G401.6 (cell line): Measurements from ENCODE around the gene SYMPK.

Experiments
- FAIRE-seq: peaks from 2 replicates; lab custom pipeline; 2012; peaks lifted over from hg19 to GRCh38; lab: Jason Lieb, UNC

The SYMPK gene

DNA sequence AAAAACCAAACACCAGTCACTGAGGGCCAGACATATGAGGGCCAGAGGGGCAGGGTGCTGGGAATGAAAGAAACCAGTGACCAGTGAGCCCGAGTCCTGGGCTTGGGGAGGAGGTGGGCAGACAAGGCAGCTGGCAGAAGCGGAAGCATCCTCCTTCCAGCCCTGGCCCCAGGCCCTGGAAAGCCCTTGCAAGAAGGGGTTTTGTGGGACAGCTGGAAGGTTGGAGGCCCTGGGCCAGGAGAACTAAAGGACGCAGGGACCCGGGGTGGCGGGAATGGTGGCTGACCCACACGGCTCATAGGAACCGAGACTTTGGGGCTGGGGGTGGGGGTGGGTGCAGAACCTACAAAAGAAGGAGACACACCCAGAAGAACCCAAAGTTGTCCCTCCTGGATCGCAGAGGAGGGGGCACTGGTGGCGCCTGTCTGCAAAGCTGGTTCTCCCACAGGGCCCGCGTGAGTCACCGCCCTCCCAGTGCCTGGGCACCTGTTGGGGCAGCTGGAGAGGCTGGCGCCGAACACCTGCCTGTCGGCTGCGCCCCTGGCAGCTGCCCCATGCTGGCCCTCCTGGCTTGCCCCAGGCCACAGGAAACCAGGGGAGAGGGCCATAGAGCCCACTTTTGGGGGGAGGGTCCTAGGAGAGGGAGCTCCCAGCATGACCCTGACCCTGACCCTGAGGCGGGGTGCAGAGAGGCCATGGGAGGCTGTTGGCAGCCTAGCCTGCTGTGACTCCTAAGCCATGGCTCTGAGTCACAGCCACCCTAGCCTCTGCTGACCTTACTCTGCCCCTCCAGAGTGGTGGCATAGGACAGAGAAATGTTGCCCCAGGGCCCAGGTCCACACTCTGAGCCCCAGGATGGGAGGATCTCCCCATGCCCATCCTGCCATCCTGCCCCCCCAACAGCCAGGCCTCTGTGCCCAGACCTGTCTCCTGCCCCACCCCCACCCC lies 81.5 kb downstream of the SYMPK start:
- FAIRE-seq: no peak

DNA sequence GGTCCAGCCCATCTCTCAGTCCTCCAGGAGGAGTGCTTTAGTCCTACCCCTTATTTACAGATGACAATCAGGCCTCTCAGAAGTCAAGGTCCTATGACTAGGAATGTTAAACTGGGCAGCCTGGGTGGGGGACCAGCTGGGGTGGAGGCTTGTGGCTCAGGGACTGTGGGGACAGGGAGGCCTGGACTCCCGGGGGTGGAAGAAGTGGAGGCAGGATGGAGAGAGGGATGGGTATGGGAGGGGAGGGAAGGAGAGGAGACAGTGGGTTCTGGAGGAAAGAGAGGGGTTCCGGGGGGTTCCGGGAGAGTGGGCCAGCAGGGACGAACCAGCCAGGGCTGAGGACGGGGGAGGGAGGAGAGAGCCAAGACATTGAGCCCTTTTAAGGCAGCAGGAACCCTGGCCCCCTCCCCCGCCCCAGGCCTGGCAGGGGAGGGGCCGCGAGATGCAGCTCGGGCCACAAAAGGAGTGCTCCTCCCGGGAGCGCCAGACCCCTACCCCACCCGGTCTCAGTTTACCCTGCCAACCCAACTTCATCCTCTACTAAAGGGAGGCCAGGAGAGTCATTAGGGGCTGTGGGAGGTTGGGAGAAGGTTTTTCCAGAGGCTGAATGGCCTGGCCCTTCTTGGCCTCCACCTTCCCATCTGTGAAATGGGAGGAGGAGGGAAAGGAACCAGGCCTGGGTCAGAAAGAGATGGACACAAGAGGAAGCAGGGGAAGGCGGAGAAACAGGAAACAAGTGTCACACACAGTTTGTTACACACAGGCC lies 82.3 kb downstream of the SYMPK start:
- FAIRE-seq: no peak

DNA sequence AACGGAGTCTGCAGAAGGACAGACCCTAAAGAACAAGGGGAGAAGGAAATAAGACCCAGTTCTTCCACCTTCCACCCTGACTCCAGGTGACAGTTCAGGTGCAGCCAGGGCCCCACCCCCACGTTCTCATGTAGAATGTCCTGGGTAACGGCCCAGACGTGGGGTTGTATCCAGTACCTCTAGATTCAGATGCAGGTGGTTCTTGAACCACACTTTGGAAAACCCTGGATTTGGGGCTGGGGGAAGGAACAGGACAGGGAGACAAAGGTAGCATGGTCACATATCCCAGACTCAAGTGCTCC lies 82.8 kb downstream of the SYMPK start:
- FAIRE-seq: no peak

DNA sequence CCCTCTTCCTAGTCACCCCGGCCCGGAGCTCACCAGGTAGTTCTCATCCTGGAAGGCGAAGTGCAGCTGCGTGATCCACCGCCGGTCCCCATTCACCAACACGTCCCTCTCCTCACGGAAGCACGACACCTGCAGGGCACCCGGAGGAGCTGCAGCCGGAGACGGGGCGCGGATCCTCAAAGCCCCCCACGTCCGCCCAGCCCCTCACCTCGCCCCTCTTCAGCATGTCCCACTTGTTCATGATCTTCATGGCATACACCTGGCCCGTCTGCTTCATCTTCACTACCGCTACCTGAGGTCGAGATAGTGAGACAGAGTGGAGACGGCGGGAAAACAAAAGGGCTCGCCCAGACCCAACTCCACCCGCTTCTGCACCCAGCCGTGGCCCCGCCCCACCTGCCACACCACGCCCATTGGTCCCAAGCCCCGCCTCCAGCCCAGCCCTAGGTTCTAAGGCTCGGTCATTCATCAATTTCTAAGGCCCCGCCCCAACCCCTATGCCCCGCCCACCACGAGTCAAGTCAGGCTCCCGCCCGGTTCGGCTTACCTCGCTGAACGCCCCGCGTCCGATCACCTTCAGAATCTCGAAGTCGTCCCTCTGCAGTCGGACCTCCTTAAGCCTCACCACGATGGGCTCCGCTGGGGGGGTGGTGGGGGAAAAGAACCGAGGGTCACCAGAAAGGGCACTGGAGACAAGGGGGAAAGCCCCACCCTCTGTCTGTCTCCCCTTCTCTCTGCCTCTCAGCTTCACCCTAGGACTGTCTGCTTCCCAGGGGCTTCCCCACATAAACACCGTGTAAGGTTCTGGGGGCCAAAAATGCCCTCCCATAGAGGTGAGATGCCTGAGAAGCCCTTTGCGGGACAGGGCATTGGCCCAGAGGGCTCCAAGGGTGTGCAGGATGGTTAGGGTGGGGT lies 83.5 kb downstream of the SYMPK start:
- peak; percentile 88 for FAIRE-seq

DNA sequence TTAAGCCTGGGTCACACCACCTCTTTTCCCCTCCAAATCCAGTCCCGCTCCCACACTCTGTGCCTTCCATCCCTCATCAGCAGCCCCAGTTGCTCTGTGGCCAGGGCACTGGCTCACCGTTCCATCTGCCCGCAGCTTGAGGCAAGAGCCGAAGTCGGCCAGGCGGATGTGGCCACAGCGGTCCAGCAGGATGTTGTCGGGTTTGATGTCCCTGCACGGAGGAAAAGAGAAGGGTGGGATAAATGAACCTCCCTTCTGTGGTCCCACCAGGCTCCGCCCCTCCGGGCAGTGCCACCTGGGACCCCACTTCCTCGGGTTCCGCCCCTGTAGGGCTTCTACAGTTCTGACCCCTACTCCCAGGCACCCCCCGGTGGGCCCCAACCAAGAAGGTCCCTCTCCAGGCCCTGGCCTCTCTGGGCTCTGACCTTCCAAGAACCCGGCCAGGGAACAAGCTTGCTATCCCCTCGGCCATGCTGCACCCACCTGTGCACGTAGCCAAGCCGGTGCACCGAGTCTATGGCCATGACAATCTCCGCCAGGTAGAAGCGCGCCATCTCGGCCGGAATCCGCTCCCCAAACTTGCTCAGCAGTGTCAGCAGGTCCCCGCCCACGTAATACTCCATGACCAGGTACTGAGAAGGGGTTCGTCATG lies 84.8 kb downstream of the SYMPK start:
- FAIRE-seq: no peak

DNA sequence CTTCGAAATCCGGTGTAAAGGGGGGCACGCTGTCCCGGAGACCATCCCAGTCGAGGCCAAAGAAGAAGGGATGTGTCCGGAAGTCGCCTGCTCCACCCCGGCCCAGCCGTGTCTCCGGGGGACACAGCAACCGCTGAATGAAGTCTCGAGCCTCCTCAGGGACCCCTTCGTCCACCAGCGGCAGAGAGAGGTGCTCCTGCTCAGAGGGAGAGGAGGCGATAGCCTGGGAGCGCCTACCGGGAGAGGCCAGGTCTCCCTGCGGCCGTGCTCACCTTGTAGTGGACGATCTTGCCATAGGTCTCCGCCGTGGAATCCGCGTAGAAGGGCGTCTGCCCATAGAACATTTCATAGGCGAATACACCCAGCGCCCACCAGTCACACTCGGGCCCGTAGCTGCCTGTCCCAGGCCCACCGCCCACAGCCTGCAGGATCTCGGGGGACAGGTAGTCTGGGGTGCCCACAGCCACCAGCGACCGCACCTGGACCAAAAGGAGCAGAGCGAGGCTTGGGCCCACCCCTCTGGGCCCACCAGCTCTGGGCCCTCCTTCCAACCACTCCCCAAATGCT lies 85.5 kb downstream of the SYMPK start:
- FAIRE-seq: no peak

DNA sequence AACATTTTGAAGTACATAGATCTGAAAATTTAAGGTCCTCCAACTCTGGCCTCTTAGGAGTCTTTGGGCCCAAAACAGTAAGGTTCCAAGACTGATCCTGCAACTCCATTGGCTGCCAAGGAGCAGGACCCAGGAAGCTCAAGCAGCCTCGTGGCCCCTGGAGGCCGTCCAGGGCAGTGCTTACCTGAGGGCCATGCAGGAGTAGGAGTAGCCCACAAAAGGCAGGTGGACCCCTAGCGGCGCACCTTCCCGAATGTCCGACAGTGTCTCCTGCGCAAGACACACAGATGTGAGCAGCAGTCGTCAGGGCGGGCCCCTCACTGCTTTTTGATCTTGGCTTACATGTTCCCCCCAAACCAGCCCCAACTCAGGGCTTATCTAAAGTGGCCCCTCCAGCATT lies 88.2 kb downstream of the SYMPK start:
- no peak for FAIRE-seq

DNA sequence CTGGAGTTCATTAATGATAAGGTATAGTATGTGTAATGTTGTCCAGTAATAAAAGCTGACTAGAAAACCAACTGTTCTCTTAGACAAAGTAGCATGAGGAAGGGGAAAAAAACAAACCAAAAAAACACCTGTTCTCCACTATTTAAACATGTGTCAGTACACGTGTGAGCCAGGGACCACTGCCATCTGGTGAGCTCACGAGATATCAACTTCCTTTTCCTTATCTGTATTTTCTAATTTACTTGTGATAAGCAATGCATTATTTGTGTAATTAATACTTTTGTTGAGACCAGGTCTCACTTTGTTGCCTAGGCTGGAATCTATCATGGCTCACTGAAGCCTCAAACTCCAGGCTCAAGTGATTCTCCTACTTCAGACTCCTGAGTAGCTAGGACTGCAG lies 89.6 kb downstream of the SYMPK start:
- no peak for FAIRE-seq

DNA sequence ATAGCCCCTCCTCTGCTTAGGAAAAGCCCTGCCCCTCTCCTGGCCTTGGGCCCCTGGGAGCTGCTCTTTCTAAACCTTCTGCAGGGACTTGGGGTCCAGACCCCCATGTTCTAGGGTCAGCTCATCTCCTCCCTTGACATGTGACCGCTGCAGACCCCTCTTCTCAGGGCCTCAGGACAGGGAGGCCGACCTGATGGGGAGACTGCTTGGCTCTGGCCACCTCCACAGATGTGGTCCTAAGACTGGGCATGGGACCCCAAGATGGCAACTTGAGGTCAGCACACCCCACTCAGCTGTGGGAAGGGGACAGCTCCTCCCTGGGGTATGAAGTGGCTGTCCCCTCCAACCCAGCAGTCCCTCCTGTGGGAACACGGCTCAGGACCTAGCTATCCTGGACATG lies 90.0 kb downstream of the SYMPK start:
- no peak for FAIRE-seq

DNA sequence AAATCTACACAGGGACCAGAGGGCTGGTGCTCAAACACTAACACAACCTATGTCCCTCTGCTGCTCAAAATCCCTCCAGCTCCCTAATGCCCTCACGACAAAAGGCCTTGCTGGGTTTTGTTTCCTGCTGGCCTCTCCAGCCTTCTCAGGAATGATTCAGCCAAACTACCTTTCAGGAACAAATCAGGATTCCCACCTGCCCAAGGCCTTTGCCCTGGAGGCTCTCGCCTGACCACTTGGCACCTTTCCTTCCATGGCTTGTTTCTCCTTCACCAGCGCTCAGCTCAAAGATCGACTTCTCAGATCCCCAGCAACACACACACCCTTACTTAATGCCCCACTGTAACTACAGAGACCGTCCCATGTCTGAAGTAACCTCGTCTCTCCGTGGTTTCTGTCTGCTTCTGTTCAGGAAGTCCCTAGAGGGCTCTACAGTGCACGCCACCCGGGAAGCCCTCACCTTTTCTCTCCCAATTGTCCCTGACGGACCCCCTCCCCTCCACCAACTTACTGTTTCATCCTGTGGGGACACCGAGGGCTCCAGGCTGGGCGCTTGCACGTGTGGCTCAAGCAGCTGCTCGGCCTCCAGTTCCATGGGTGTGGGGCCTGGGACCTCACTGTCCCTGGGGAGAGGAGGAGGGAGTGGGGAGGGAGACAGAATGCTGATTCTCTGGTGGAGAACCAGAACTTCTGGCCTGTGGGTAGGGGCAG lies 90.7 kb downstream of the SYMPK start:
- FAIRE-seq: no peak

DNA sequence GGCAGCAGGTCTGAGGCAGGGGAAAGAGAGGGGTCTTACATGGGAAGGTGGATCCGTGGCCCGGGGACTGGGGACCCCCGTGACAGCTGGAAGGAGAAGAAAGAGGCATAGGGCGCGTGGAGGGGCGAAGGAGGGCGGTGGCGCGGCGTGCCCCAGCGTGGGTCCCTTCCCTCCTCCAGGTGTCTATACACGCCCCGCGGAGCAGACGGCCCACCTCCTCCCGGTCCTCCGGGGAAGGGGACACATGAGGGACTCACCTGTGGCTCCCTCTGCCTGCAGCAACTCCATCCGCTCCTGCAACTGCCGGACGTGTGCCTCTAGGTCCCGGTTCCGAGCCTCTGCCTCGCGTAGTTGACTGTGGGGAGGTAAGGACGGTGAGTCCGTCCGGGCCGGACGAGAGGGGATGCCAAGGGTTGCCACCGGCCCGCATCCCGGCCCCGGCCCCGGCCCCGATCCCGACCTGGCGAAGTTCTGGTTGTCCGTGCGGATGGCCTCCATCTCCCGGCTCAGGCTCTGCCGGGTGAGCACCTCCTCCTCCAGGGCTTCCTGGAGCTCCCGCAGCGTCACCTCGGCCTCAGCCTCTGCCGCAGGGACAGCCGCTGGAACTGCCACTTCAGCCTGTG lies 91.5 kb downstream of the SYMPK start:
- FAIRE-seq: no peak

DNA sequence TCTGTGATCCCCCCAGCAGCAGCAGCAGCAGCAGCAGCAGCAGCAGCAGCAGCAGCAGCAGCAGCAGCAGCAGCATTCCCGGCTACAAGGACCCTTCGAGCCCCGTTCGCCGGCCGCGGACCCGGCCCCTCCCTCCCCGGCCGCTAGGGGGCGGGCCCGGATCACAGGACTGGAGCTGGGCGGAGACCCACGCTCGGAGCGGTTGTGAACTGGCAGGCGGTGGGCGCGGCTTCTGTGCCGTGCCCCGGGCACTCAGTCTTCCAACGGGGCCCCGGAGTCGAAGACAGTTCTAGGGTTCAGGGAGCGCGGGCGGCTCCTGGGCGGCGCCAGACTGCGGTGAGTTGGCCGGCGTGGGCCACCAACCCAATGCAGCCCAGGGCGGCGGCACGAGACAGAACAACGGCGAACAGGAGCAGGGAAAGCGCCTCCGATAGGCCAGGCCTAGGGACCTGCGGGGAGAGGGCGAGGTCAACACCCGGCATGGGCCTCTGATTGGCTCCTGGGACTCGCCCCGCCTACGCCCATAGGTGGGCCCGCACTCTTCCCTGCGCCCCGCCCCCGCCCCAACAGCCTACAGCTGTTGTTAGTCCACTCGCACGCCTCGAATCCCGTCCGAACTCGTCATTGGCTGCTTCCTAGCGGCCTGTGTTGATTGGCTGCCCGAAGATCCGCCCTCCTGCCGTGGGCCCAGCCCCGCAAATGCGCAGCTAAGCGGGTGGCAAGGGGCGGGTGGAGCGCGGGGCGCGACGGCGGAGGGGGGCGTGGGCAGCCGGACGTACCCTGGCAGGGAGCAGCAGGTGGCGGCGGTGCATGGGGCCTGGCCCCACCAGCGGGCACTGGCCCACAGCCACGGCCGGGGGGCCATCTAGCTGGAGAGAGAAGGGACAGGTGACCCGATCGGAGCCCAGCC lies 92.5 kb downstream of the SYMPK start:
- peak; percentile 99 for FAIRE-seq

DNA sequence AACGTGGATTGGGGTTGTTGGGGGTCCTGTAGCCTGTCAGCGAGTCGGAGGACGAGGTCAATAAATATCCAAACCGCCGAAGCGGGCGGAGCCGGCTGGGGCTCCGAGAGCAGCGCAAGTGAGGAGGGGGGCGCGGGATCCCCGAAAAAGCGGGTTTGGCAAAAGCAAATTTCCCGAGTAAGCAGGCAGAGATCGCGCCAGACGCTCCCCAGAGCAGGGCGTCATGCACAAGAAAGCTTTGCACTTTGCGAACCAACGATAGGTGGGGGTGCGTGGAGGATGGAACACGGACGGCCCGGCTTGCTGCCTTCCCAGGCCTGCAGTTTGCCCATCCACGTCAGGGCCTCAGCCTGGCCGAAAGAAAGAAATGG lies 93.1 kb downstream of the SYMPK start:
- no peak for FAIRE-seq

DNA sequence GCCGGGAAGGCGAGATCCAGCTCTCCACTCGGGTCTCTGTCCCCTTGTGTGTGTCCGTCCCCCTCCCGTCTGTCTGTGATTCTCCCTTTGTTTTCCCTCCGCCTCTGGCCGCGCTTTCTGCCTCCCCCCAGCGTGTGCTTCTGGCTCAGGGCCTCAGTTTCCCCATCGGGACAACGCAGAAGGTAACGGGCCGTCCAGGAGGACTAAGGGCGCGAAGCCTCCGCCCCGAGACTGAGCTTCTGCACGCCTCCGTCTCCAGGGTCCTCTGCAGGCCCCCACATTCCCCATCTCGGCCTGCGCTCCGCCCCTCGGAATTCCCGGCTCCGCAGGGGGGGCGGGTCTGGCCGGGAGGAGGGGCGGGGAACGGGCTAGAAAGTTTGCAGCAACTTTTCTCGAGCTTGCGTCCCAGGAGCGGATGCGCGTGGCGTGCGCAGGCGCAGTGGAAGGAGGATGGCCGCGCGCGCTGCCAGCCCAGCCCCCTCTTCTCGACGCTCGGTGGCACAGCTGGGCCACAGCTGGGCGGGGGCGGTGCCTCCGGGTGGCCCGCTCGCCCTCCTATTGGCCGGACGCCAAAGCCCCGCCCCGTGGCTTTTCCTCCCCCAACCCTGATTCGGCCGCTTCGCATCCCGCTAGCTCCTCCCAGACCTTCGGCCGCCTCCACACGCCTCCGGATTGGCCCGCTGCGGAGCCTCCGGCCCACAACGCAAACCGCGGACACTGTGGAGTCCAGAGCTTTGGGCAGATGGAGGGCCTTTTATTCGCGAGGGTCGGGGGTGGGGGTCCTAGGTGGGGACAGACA lies 93.8 kb downstream of the SYMPK start, which contains the start of gene SIX5:
Gene SIX5 (minus strand): TSS at position 269 of the 799 bp plus-strand sequence. CDS start 408 bp downstream, outside the sequence.
- peak; percentile 98 for FAIRE-seq

DNA sequence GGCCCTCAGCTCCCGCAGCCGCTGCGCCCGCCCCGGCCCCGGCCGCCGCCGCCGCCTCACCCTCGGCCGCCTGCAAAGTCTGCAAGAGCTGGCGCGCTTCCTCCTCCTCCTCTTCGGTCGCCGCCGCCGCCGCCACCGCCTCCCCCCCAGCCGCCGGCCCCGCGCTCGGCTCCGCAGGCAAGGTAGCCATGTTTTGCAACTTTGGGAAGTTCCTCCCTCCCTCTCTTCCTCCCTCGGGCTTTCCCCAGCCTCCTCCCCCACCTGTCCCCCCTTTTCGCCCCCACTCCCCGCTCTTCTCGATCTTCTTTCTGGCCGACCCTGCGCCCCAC lies 94.3 kb downstream of the SYMPK start:
- FAIRE-seq: no peak

DNA sequence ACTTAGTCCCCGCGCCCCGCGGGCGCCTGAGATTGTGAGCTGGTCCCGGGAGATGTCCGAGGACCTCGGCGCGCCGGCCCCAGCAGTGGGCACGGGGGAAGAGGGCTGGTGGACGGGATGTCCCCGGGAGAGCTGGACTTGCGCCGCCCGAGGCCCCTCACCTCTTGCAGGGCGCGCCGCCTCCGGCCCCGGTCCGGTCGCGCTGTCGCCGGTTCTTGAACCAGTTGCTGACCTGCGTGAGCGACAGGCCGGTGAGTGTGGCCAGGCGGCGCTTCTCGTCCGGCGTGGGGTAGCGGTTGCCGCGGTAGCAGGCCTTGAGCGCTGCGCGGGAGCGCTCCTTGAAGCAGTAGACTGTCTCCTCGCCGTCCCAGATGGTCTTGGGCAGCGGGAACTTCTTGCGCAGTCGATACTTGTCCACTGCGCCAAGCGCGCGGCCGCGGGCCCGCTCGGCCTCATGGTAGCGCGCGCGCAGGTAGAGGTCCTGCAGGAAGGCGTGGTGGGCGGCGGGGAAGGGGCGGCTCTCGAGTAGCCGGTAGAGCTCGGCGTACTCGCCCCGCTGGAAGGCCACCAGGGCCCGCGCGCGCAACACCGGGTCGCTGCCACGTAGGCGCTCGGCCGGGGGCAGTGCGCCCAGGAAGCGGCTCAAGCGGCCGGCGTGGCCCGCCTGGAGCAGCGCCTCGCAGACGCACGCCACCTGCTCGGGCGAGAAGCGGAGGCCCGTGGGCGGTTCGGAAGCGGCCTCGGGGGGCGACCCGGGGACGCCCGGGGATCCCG lies 94.9 kb downstream of the SYMPK start:
- no peak for FAIRE-seq

DNA sequence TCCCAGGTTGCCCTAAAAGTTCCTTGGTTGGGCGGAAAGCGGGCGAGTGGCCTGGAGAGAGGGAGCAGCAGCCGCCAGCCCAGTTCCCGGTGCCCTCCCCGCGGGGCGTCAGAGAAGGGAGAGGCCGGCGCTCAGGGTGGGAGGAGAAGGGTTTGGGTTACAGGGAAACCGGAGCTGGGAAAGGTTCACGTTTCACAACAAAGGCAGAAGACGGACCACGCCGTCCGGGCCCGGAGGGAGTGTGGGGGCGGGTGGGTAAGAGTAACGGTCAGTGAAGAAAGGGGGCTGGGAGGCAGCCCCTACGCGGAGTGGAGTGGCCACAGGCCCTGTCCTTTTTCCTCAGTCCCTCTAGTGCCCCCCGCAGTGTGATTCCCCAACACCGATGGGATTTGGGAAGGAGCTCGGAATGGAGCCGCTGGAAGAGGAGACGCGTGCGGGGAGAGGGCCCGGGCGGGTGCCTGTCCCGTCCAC lies 95.5 kb downstream of the SYMPK start:
- peak; percentile 21 for FAIRE-seq

DNA sequence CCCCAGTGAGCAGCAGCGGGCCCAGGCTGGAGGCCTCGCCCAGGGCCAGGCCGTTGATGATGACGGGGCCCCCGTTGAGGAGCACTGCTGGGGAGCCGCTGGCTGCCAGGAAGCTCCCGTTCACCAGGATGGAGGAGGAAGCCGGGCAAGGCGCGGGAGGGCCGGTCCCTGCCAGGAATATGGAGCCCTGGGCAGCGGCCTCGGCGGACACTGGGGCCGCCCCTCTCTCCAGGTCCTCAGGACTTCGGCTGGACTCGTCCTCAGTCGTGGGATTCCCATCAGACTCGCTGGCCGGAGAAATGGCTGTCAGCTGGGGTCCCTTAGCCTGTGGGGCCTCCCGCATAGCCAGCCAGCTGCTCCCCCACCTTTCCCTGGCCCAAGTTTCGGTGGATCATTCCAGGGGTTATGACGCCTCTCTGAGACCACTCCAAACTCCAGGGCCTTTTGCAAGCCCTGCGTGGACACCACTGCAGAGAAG lies 96.0 kb downstream of the SYMPK start:
- FAIRE-seq: no peak
